Activated CD8-positive, alpha-beta memory T cell treated with anti-CD3 and anti-CD28 coated beads for 48 hours (primary cell): ENCODE results near the gene NEDD4L.

Source experiments
- DNase-seq, 3 experiments: peaks; one replicate each; pipeline ENCODE4 v3.0.0-alpha.2; 2020; ENCODE audit warnings: low read depth in 2 of 3, low spot score in 2 of 3

NEDD4L gene

GRCh38 chr18:58051765-58052460, 7.9 kb downstream of the NEDD4L start:
- no peak for DNase-seq

- no peak for DNase-seq
Observed at GRCh38 chr18:58052960-58053359, 8.9 kb downstream of the NEDD4L start.

- no peak for DNase-seq
Observed at GRCh38 chr18:58054041-58054781, 10.2 kb downstream of the NEDD4L start.

GRCh38 chr18:58055890-58056558, 12.0 kb downstream of the NEDD4L start:
- DNase-seq, result no peak

GRCh38 chr18:58056852-58057251, 12.8 kb downstream of the NEDD4L start:
- DNase-seq, result no peak

- DNase-seq, result no peak
Observed at GRCh38 chr18:58057291-58057965, 13.4 kb downstream of the NEDD4L start.

- DNase-seq, result no peak
Observed at GRCh38 chr18:58058720-58059119, 14.7 kb downstream of the NEDD4L start.

GRCh38 chr18:58060254-58060653, 16.2 kb downstream of the NEDD4L start:
- no peak for DNase-seq

GRCh38 chr18:58061349-58061748, 17.3 kb downstream of the NEDD4L start:
- no peak for DNase-seq

GRCh38 chr18:58064406-58064998, 20.5 kb downstream of the NEDD4L start:
- DNase-seq, result no peak

- DNase-seq, result no peak
Observed at GRCh38 chr18:58065956-58066355, 21.9 kb downstream of the NEDD4L start.

GRCh38 chr18:58067601-58068000, 23.6 kb downstream of the NEDD4L start:
- no peak for DNase-seq

- no peak for DNase-seq
Observed at GRCh38 chr18:58069099-58069498, 25.1 kb downstream of the NEDD4L start.

- DNase-seq, result no peak
Observed at GRCh38 chr18:58069721-58070292, 25.8 kb downstream of the NEDD4L start.

- no peak for DNase-seq
Observed at GRCh38 chr18:58076052-58076451, 32.0 kb downstream of the NEDD4L start.

GRCh38 chr18:58077329-58077728, 33.3 kb downstream of the NEDD4L start:
- no peak for DNase-seq

- no peak for DNase-seq
Observed at GRCh38 chr18:58078889-58079573, 35.0 kb downstream of the NEDD4L start.

- no peak for DNase-seq
Observed at GRCh38 chr18:58080451-58080850, 36.4 kb downstream of the NEDD4L start.

- DNase-seq, result no peak
Observed at GRCh38 chr18:58087928-58088690, 44.1 kb downstream of the NEDD4L start.

- DNase-seq, result no peak
Observed at GRCh38 chr18:58088691-58089065, 44.7 kb downstream of the NEDD4L start.
